Thymus (tissue), 11 donors: ENCODE data around the gene TMEM273. TPM values are rescaled to one million over a fixed set of nuclear protein-coding genes. Genes with fewer than 3 reads are reported as not detected.

Experiments
- DNase-seq, 9 donors: peaks; one replicate each; pipeline ENCODE4 v3.0.0-alpha.2; 2013; ENCODE audit warnings: low spot score in 9 of 9, low read depth in 6 of 9, missing footprints in 1 of 9
- H3K27ac ChIP-seq, 2 donors: one replicate each; pipeline ENCODE4 v1.5.1; 2013; ENCODE audit warnings: control low read depth in 1 of 2, low read depth in 1 of 2, low read length in 1 of 2, mild to moderate bottlenecking in 1 of 2, moderate library complexity in 1 of 2
- H3K27me3 ChIP-seq, 2 donors: one replicate each; pipeline ENCODE4 v1.5.1; 2013; ENCODE audit warnings: low read length in 1 of 2; ENCODE audit not compliant: control insufficient read depth in 2 of 2, insufficient read depth in 1 of 2
- H3K36me3 ChIP-seq, 2 donors: one replicate each; pipeline ENCODE4 v1.5.1; 2013; ENCODE audit warnings: low read length in 1 of 2, mild to moderate bottlenecking in 1 of 2, moderate library complexity in 1 of 2; ENCODE audit not compliant: control insufficient read depth in 2 of 2, insufficient read depth in 2 of 2
- H3K4me1 ChIP-seq, 2 donors: one replicate each; pipeline ENCODE4 v1.5.1; 2013; ENCODE audit warnings: low read length in 2 of 2; ENCODE audit not compliant: control insufficient read depth in 2 of 2, insufficient read depth in 2 of 2
- H3K4me3 ChIP-seq, 2 donors: one replicate each; pipeline ENCODE4 v1.5.1; 2013; ENCODE audit warnings: low read length in 2 of 2, control low read depth in 1 of 2, mild to moderate bottlenecking in 1 of 2
- H3K9me3 ChIP-seq, 2 donors: one replicate each; pipeline ENCODE4 v1.5.1; 2013; ENCODE audit warnings: low read length in 1 of 2, mild to moderate bottlenecking in 1 of 2; ENCODE audit not compliant: control insufficient read depth in 2 of 2, insufficient read depth in 1 of 2
- WGBS: extraction: QIAGEN DNeasy Blood & Tissue Kit; methylation state at CpG from one replicate; pipeline ENCODE4 v1.1.7; 2013; 5-methylcytosine and 5-hydroxymethylcytosine counted together
- polyA plus RNA-seq: library from polyadenylated mRNA; stranded (reverse); fragments of 200-250 nt; gene quantifications from one replicate; pipeline ENCODE4 v1.2.3, GENCODE V29; 2013
- total RNA-seq: library from RNA; stranded (reverse); fragments of 120-200 nt; gene quantifications from one replicate; pipeline ENCODE4 v1.2.4, GENCODE V29; 2013
- donor health status: healthy.

The TMEM273 gene
- total and polyA plus RNA-seq, 2 donors, result 10.2 to 19.6 TPM

- Histone ChIP-seq H3K27ac (no peak overlapping the region), H3K9me3 (no peaks in the 10 kb centered on the region), H3K36me3 (no peaks in the 10 kb centered on the region), H3K27me3 (no peaks in the 10 kb centered on the region), H3K4me1 (peaks cover 0 to 3% of the 10 kb centered on the region in 2 donors), H3K4me3 (no peak overlapping the region)
- WGBS, result 93% methylated on average over 4 of the region's 4 CpGs
- no peak for DNase-seq
Observed at GRCh38 chr10:49169776-49170175, 18.4 kb downstream of the TMEM273 start.

GRCh38 chr10:49168831-49169500 lies 19.2 kb downstream of the TMEM273 start:
- Histone ChIP-seq H3K36me3 (no peaks in the 10 kb centered on the region), H3K27me3 (no peaks in the 10 kb centered on the region), H3K4me3 (no peak overlapping the region), H3K27ac (no peak overlapping the region), H3K4me1 (peaks cover 0 to 8% of the 10 kb centered on the region in 2 donors), H3K9me3 (no peaks in the 10 kb centered on the region)
- WGBS, result 83% methylated on average over 6 of the region's 6 CpGs
- DNase-seq, result no peak

DNA sequence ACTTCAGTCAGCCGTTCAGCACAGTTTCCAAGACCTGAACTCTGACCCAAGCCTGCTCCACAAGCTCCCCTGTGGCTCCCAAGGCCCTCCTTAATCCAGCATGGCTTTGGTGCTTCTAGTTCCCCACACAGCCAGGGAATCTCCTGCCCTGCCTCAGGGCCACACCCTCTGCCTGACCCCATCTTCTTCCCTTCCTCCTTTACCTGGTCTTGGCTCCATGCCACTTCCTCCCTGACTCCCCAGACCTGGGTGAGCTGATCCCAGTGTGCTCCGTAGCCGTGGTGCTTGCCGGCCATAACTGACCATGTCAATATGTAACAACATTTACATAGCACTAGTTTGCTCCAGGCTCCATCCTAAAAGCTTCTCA lies 20.0 kb downstream of the TMEM273 start:
- Histone ChIP-seq H3K4me3 (no peak overlapping the region), H3K27me3 (no peaks in the 10 kb centered on the region), H3K27ac (no peak overlapping the region), H3K36me3 (no peaks in the 10 kb centered on the region), H3K9me3 (no peaks in the 10 kb centered on the region), H3K4me1 (peaks cover 0 to 11% of the 10 kb centered on the region in 2 donors)
- 96% methylated on average over 4 of the region's 4 CpGs for WGBS
- DNase-seq, result no peak

GRCh38 chr10:49167425-49168170 lies 20.6 kb downstream of the TMEM273 start:
- WGBS, result 95% methylated on average over 12 of the region's 12 CpGs
- no peaks in the 10 kb centered on the region for H3K27me3 ChIP-seq
- no peaks in the 10 kb centered on the region for H3K9me3 ChIP-seq

GRCh38 chr10:49166484-49167400 lies 21.4 kb downstream of the TMEM273 start:
- Histone ChIP-seq H3K4me1 (peaks cover 0 to 12% of the 10 kb centered on the region in 2 donors), H3K27ac (no peak overlapping the region), H3K36me3 (no peaks in the 10 kb centered on the region), H3K4me3 (no peak overlapping the region), H3K9me3 (no peaks in the 10 kb centered on the region), H3K27me3 (no peaks in the 10 kb centered on the region)
- WGBS, result 94% methylated on average over 14 of the region's 14 CpGs
- DNase-seq, result no peak

More at GRCh38 chr10:49167425-49168170, 20.6 kb downstream of the TMEM273 start:
- DNase-seq, result no peak
- H3K36me3 ChIP-seq, result no peaks in the 10 kb centered on the region
- H3K4me1 ChIP-seq, result peaks cover 0 to 11% of the 10 kb centered on the region in 2 donors
- no peak overlapping the region for H3K27ac ChIP-seq
- H3K4me3 ChIP-seq, result no peak overlapping the region

DNA sequence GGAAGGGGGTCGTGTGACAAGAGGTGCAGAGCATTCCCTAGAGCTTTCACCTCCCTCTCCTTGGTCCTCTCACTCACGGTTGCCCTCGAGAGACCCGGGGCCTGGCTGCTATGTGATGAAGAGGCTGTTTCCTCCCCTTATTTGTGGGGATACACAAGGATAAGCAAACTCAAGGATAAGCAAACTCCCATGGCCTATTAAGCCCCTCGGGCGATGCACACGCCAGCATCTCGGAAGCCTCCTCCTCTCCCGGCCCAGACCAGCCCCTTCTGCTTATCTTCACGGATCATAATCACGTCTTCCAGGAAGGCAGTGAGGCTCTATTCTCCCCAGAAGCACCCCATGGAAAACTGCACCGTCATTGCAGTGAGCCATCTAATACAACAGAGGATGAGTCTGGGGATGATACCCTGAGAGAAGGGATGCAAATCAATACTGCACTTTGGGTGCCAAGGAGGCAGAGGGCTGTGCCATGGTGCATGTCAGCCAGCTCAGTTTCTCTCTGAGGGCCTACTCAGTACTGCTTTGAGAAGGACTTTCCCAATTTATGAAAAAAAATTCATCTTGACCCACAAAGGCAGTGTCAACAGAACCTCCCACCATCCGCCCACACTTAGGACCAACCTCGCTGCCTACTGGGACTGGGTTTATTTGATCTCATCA lies 22.2 kb downstream of the TMEM273 start:
- 95% methylated on average over 14 of the region's 14 CpGs for WGBS
- H3K36me3 ChIP-seq, result no peaks in the 10 kb centered on the region
- no peak for DNase-seq
- H3K4me1 ChIP-seq, result peaks cover 0 to 18% of the 10 kb centered on the region in 2 donors
- H3K9me3 ChIP-seq, result no peaks in the 10 kb centered on the region
- no peak overlapping the region for H3K27ac ChIP-seq
- no peak overlapping the region for H3K4me3 ChIP-seq
- no peaks in the 10 kb centered on the region for H3K27me3 ChIP-seq

GRCh38 chr10:49165259-49165658 lies 22.9 kb downstream of the TMEM273 start:
- no peaks in the 10 kb centered on the region for H3K36me3 ChIP-seq
- no peak overlapping the region for H3K27ac ChIP-seq
- no peaks in the 10 kb centered on the region for H3K9me3 ChIP-seq
- no peaks in the 10 kb centered on the region for H3K27me3 ChIP-seq
- peaks cover 0 to 18% of the 10 kb centered on the region in 2 donors for H3K4me1 ChIP-seq
- no peak for DNase-seq
- no peak overlapping the region for H3K4me3 ChIP-seq
- 89% methylated on average over 7 of the region's 7 CpGs for WGBS

- DNase-seq, result peak; percentile 53 to 88 (median 65)
- peaks cover 0 to 18% of the 10 kb centered on the region in 2 donors for H3K4me1 ChIP-seq
- H3K36me3 ChIP-seq, result no peaks in the 10 kb centered on the region
- H3K9me3 ChIP-seq, result no peaks in the 10 kb centered on the region
- H3K27me3 ChIP-seq, result no peaks in the 10 kb centered on the region
- WGBS, result 57% methylated on average over 9 of the region's 9 CpGs
- H3K4me3 ChIP-seq, result no peak overlapping the region
- H3K27ac ChIP-seq, result peak overlapping the region in 1 of 2 donors; percentile 55
Observed at GRCh38 chr10:49164559-49165188, 23.5 kb downstream of the TMEM273 start.
